ENCODE measurements around the gene EPM2A. TPM values are rescaled to one million over a fixed set of nuclear protein-coding genes. Genes with fewer than 3 reads are reported as not detected.
"Not testable (repeated sequence)": the region's sequence is repeated elsewhere in the genome, so short reads cannot be mapped to it uniquely, and the experiment has no call there.

EPM2A gene
- total and polyA plus RNA-seq, 2 experiments from 2014 or later: 3.7 to 17.8 TPM

- H4K20me1 ChIP-seq (replicated peaks; ENCODE audit: insufficient read depth): no peaks in the 10 kb centered on the region
- H3K4me3 ChIP-seq: no peak overlapping the region
- no peak overlapping the region for H3K27ac ChIP-seq (ENCODE audit: low read depth)
Observed at GRCh38 chr6:145743332-145743731, 8.0 kb upstream of the EPM2A start.

GRCh38 chr6:145742472-145742871 lies 7.2 kb upstream of the EPM2A start:
- H3K4me2 ChIP-seq; H3K4me1 Mint-ChIP-seq; H3K4me3 ChIP-seq; H3K79me2 ChIP-seq (replicated peaks; ENCODE audit: insufficient read depth); H3K27me3 Mint-ChIP-seq (ENCODE audit: insufficient read depth, low read depth, poor library complexity); H3K36me3 Mint-ChIP-seq (ENCODE audit: low read depth); H3K4me3 Mint-ChIP-seq; DNase-seq (ENCODE audit: low spot score); H3K9me2 ChIP-seq (ENCODE audit: insufficient read depth); H3K36me3 ChIP-seq (ENCODE audit: insufficient read depth); H3K9me3 Mint-ChIP-seq; H3K27ac ChIP-seq (ENCODE audit: low read depth); H3K27ac Mint-ChIP-seq; H2AFZ ChIP-seq; H3F3A ChIP-seq (replicated peaks; ENCODE audit: low read depth); H3K4me1 ChIP-seq (ENCODE audit: insufficient read depth); H4K20me1 ChIP-seq (replicated peaks; ENCODE audit: insufficient read depth); ATAC-seq; H3K27me3 ChIP-seq (ENCODE audit: insufficient read depth): not testable (repeated sequence)

More at GRCh38 chr6:145743332-145743731, 8.0 kb upstream of the EPM2A start:
- H3K4me1 Mint-ChIP-seq: peaks cover 7% of the 10 kb centered on the region; the same call in 2 of the 3 replicates
- no peak overlapping the region for H2AFZ ChIP-seq
- ATAC-seq (no peak), DNase-seq (ENCODE audit: low spot score) (no peak)
- H3K4me2 ChIP-seq: no peak overlapping the region
- TF ChIP-seq STAT1 (IDR thresholded peaks at IDR 0.05; ENCODE audit: unreplicated experiment): no peak
- no peak for TF ChIP-seq EZH2phosphoT487 (IDR thresholded peaks at IDR 0.05; ENCODE audit: unreplicated experiment)
- no peak for TF ChIP-seq REST (IDR thresholded peaks at IDR 0.05; ENCODE audit: unreplicated experiment)
- H3K27me3 Mint-ChIP-seq (ENCODE audit: insufficient read depth, low read depth, poor library complexity): no peaks in the 10 kb centered on the region
- H3K4me1 ChIP-seq (ENCODE audit: insufficient read depth): no peaks in the 10 kb centered on the region
- H3K9me2 ChIP-seq (ENCODE audit: insufficient read depth): no peaks in the 10 kb centered on the region
- H3K36me3 ChIP-seq (ENCODE audit: insufficient read depth): no peaks in the 10 kb centered on the region
- H3K4me3 Mint-ChIP-seq: no peak overlapping the region
- no peaks in the 10 kb centered on the region for H3F3A ChIP-seq (replicated peaks; ENCODE audit: low read depth)
- H3K79me2 ChIP-seq (replicated peaks; ENCODE audit: insufficient read depth): no peaks in the 10 kb centered on the region
- H3K27me3 ChIP-seq (ENCODE audit: insufficient read depth): no peaks in the 10 kb centered on the region
- peaks cover 6% of the 10 kb centered on the region; the same call in 1 of the 3 replicates for H3K9me3 Mint-ChIP-seq
- H3K27ac Mint-ChIP-seq: no peak overlapping the region
- no peaks in the 10 kb centered on the region; the same call in 2 of the 3 replicates for H3K36me3 Mint-ChIP-seq (ENCODE audit: low read depth)

GRCh38 chr6:145739685-145740084 lies 4.4 kb upstream of the EPM2A start:
- H3K79me2 ChIP-seq (replicated peaks; ENCODE audit: insufficient read depth); H3K27me3 ChIP-seq (ENCODE audit: insufficient read depth); H3F3A ChIP-seq (replicated peaks; ENCODE audit: low read depth); H3K4me2 ChIP-seq; DNase-seq (ENCODE audit: low spot score); H3K27me3 Mint-ChIP-seq (ENCODE audit: insufficient read depth, low read depth, poor library complexity); H3K4me3 ChIP-seq; H3K27ac Mint-ChIP-seq; H3K27ac ChIP-seq (ENCODE audit: low read depth); H3K9me2 ChIP-seq (ENCODE audit: insufficient read depth); H3K9me3 Mint-ChIP-seq; H3K4me3 Mint-ChIP-seq; H4K20me1 ChIP-seq (replicated peaks; ENCODE audit: insufficient read depth); H2AFZ ChIP-seq; H3K4me1 ChIP-seq (ENCODE audit: insufficient read depth); H3K36me3 ChIP-seq (ENCODE audit: insufficient read depth); ATAC-seq; H3K36me3 Mint-ChIP-seq (ENCODE audit: low read depth): not testable (repeated sequence)
- peaks cover 11% of the 10 kb centered on the region for H3K4me1 Mint-ChIP-seq
